ENCODE data around the gene PRELID3B. TPM values are rescaled to one million over a fixed set of nuclear protein-coding genes. Genes with fewer than 3 reads are reported as not detected.

PRELID3B gene
- total RNA-seq, 3 donors from 2014 or later (not counting 1 experiment from before 2014, with no cell fraction given) = 49.3 to 51.6 (median 51.4) TPM

DNA sequence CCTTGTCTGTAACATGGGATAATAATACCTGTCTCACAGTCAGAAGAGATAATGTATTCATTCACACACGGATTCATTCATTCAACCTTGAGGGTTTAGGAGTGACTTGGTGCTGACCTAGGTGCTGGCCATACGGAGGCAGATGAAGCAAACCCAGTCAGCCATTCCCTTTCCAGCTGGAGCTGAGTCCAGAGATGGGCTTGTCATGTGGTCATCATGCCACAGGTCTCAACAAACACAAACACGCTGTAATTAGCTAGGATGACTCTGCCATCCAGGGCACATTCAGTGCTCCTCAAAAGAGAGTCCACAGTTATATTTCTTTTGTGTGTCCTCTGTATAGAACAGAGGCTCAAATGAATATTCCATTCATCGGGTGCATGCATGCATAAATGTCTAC is 19.5 kb upstream of the PRELID3B start:
- H3K27me3 ChIP-seq (ENCODE audit: control insufficient read depth, insufficient read depth, low read length) = no peaks in the 10 kb centered on the region
- H3K9me3 Mint-ChIP-seq = no peaks in the 10 kb centered on the region

DNA sequence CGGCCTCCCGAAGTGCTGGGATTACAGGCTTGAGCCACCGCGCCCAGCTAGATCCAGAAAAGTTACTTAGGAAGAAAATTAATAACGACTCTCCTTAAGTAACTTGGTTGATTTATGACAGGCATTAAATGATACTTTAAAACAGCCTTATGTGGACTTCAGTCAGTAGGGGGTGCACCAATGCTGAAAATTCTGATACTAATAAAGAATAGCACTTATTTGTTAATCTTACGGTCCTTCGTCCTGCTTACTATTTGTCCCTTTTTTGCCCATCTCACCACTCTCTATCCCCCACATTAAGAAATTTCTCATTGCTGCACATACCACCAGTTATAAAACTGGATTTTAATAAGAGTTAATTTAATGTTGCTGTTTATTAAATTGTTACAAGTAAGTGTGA is 12.7 kb upstream of the PRELID3B start:
- intact Hi-C loops (cut with micrococcal nuclease) = loop anchor here (5.0 kb wide), 1 partner anchor 442 kb away; no protein-coding TSS in a partner anchor
- Histone ChIP-seq H3K4me3 (ENCODE audit: low read length) (no peak overlapping the region), H3K36me3 (ENCODE audit: control insufficient read depth, insufficient read depth, low read length) (no peaks in the 10 kb centered on the region), H3K4me1 (ENCODE audit: control insufficient read depth, insufficient read depth, low read length) (no peaks in the 10 kb centered on the region), H3K27me3 (ENCODE audit: control insufficient read depth, insufficient read depth, low read length) (peaks cover 13% of the 10 kb centered on the region), H3K9me3 (ENCODE audit: control insufficient read depth, insufficient read depth, low read length) (no peaks in the 10 kb centered on the region), H3K27ac (ENCODE audit: low read length) (no peak overlapping the region)
- Mint-ChIP-seq H3K27ac (no peak overlapping the region), H3K4me3 (no peak overlapping the region), H3K27me3 (ENCODE audit: low read depth in 2 of 2) (peaks cover 19 to 56% of the 10 kb centered on the region in 2 donors), H3K4me1 (no peaks in the 10 kb centered on the region), H3K9me3 (no peaks in the 10 kb centered on the region), H3K36me3 (no peaks in the 10 kb centered on the region)
- DNase-seq (peak in 1 of 2 donors; percentile 61), ATAC-seq (no peak)
- TF ChIP-seq, protein P1, sequence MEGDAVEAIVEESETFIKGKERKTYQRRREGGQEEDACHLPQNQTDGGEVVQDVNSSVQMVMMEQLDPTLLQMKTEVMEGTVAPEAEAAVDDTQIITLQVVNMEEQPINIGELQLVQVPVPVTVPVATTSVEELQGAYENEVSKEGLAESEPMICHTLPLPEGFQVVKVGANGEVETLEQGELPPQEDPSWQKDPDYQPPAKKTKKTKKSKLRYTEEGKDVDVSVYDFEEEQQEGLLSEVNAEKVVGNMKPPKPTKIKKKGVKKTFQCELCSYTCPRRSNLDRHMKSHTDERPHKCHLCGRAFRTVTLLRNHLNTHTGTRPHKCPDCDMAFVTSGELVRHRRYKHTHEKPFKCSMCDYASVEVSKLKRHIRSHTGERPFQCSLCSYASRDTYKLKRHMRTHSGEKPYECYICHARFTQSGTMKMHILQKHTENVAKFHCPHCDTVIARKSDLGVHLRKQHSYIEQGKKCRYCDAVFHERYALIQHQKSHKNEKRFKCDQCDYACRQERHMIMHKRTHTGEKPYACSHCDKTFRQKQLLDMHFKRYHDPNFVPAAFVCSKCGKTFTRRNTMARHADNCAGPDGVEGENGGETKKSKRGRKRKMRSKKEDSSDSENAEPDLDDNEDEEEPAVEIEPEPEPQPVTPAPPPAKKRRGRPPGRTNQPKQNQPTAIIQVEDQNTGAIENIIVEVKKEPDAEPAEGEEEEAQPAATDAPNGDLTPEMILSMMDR (IDR thresholded peaks at IDR 0.05) = no peak
- 83% methylated on average over 6 of the region's 7 CpGs for WGBS (ENCODE audit: insufficient coverage)

More for the DNA sequence above, 19.5 kb upstream of the PRELID3B start:
- Histone ChIP-seq H3K27ac (ENCODE audit: low read length) (no peak overlapping the region), H3K4me3 (ENCODE audit: low read length) (no peak overlapping the region), H3K9me3 (ENCODE audit: control insufficient read depth, insufficient read depth, low read length) (no peaks in the 10 kb centered on the region), H3K36me3 (ENCODE audit: control insufficient read depth, insufficient read depth, low read length) (no peaks in the 10 kb centered on the region), H3K4me1 (ENCODE audit: control insufficient read depth, insufficient read depth, low read length) (no peaks in the 10 kb centered on the region)
- Mint-ChIP-seq H3K27ac (no peak overlapping the region), H3K4me3 (no peak overlapping the region), H3K4me1 (no peaks in the 10 kb centered on the region), H3K36me3 (no peaks in the 10 kb centered on the region), H3K27me3 (ENCODE audit: low read depth in 2 of 2) (peaks cover 27 to 32% of the 10 kb centered on the region in 2 donors)
- TF ChIP-seq, protein P1 (IDR thresholded peaks at IDR 0.05) = no peak
- WGBS (ENCODE audit: insufficient coverage) = 84% methylated on average over 4 of the region's 4 CpGs
- no peak for DNase-seq
- ATAC-seq = no peak
- intact Hi-C loops (cut with micrococcal nuclease) = no loop called here

- DNase-seq = no peak
- intact Hi-C loops (cut with micrococcal nuclease) = no loop called here
- H3K27me3 Mint-ChIP-seq (ENCODE audit: low read depth in 2 of 2) = peaks cover 20 to 59% of the 10 kb centered on the region in 2 donors
Measured at GRCh38 chr20:59051666-59052185, 9.1 kb upstream of the PRELID3B start.

More at GRCh38 chr20:59051666-59052185, 9.1 kb upstream of the PRELID3B start:
- H3K27ac Mint-ChIP-seq = no peak overlapping the region
- TF ChIP-seq, protein P1 (IDR thresholded peaks at IDR 0.05) = no peak
- ATAC-seq = no peak
- no peaks in the 10 kb centered on the region for H3K9me3 Mint-ChIP-seq
- H3K4me1 ChIP-seq (ENCODE audit: control insufficient read depth, insufficient read depth, low read length) = no peaks in the 10 kb centered on the region
- H3K4me1 Mint-ChIP-seq = no peaks in the 10 kb centered on the region
- WGBS (ENCODE audit: insufficient coverage) = 93% methylated on average over 5 of the region's 6 CpGs
- H3K4me3 Mint-ChIP-seq = no peak overlapping the region
- no peak overlapping the region for H3K4me3 ChIP-seq (ENCODE audit: low read length)
- H3K27ac ChIP-seq (ENCODE audit: low read length) = no peak overlapping the region
- H3K36me3 ChIP-seq (ENCODE audit: control insufficient read depth, insufficient read depth, low read length) = no peaks in the 10 kb centered on the region
- peaks cover 12% of the 10 kb centered on the region for H3K27me3 ChIP-seq (ENCODE audit: control insufficient read depth, insufficient read depth, low read length)
- H3K9me3 ChIP-seq (ENCODE audit: control insufficient read depth, insufficient read depth, low read length) = no peaks in the 10 kb centered on the region
- no peaks in the 10 kb centered on the region for H3K36me3 Mint-ChIP-seq

Data from natural killer cell (primary cell).